HTERT RPE-1 (cell line): ENCODE data around the gene GPX4.

ENCODE experiments used
- in situ Hi-C: fragments of 300-500 bp; cut with MboI; formaldehyde crosslinking; loops from 4 replicates; pipeline ENCODE4 v1.14.3; 2020; ENCODE audit warnings: low sequenced_read_pairs

GPX4 gene

GRCh38 chr19:1084024-1084868, 19.5 kb upstream of the GPX4 start:
- in situ Hi-C loops, result no loop called here

DNA sequence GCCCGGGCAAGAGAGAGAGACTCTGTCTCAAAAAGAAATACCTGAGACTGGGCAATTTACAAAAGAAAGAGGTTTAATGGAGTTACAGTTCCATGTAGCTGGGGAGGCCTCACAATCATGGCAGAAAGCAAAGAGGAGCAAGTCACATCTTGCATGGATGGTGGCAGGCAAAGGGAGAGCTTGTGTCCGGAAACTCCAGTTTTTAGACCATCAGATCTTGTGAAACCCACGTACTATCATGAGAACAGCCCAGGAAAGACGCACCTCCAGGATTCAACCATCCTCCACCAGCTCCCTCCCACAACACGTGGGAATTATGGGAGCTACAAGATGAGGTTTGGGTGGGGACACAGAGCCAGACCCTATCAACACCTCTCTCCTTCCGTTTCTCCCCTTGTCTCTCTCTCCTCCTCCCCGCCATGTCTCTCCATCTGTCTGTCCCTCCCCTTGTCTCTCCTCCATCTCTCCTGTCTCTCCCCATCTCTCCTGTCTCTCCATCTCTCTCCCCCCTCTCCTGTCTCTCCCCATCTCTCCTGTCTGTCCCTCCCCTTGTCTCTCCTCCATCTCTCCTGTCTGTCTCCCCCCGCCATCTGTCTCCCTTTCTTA, 18.6 kb upstream of the GPX4 start:
- in situ Hi-C loops, result no loop called here

DNA sequence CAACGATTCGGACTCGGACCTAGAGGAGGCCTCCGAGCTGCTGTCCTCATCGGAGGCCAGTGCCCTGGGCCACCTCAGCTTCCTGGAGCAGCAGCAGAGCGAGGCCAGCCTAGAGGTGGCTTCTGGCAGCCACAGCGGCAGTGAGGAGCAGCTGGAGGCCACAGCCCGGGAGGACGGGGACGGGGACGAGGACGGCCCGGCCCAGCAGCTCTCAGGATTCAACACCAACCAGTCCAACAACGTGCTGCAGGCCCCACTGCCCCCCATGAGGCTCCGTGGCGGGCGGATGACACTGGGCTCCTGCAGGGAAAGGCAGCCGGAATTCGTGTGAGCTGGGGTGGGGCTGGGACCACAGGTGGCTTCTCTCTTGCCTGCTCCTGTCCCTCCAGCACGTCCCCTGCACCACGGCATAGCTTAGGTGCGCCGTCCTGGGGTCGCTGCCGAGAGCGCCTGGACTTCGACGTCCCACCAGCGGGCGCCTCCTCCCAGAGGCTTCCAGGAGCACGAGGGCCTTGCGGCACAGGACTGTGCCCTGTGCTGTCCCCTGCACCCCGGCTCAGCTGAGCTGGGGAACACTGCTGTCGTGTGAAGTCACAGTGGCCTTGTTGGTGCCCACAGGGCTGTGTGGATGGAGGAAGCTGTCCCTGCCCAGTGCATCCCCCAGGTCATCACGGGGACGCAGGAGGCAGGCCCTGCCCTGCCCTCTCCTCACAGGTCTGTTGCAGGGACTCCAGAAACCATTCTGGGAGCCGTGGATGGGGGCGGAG, 17.9 kb upstream of the GPX4 start:
- in situ Hi-C loops, result no loop called here

GRCh38 chr19:1086613-1087012, 17.2 kb upstream of the GPX4 start:
- in situ Hi-C loops, result no loop called here

GRCh38 chr19:1087813-1088415, 15.9 kb upstream of the GPX4 start:
- in situ Hi-C loops, result no loop called here

GRCh38 chr19:1088416-1089010, 15.3 kb upstream of the GPX4 start:
- in situ Hi-C loops, result no loop called here

DNA sequence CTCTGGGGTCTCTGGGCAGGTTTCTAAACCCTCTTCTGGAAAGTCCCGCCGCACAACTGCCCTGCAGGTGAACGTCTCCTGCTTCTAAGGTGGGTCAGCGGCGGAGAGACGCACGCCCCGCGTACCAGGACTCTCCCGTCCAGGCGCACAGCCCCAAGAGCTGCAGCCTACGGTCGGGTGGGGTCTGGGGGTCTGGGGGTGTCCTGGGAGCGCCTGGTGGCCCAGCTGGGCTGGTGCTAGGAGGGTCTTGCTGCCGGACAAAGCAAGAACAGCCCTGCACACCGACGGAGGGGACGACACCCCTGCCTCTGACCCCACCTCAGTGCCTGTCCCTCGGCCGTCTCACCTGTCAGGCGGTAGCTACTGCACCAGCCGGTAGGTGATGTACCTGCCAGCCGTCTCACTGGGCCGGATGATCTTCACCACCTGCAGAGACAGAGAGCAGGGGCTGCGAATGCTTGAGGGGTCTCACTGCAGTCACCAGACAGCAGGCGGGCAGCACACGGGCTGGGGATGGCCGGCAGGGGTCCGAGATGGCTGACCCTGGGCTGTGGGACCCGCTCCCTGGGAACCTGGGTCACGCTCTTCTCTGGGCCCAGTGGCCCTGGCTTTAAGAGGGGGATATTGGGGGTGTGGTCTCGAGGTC, 14.5 kb upstream of the GPX4 start:
- in situ Hi-C loops, result no loop called here

DNA sequence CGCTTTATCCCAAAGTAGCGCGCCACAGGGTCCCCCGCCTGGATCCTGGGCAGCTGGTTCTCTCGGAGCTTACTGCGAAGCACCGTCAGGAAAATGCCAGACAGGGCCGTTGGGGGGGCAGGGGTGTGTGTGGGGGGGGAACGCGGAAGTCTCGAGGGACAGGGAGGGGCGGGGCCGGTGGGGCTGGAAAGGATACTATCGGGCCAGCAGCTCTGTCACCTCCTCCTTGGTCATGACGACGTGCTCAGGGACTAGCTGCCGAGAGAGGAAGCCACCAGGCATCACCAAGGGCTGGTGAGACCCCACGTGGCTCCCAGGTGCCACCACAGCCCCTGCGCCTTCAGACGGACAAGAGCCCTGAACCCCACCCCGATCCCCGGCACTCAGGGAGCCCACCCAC, 13.9 kb upstream of the GPX4 start:
- in situ Hi-C loops, result no loop called here

- in situ Hi-C loops, result no loop called here
These were observed 12.9 kb upstream of the GPX4 start for GRCh38 chr19:1090731-1091543.

GRCh38 chr19:1091544-1092175, 12.1 kb upstream of the GPX4 start:
- in situ Hi-C loops, result no loop called here

DNA sequence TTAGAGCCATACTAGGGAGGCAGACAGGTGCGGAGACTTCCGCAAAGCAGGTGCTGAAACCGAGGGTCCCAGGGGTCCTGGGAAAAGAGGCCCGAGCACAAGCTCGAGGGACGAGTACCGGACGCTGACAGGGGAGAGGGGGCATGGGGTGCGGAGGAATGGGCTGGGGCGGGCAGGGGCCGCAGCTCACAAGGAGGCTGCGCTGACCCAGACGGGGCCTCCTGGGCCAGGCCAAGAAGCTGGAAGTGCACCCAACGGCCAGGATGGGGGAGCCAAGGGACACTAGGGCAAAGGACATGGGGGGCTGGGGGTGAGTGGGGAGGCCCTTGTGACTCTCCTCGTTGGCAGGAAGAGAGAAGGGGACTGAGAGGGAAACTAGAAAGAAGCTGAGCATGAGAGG, 10.5 kb upstream of the GPX4 start:
- in situ Hi-C loops, result no loop called here

GRCh38 chr19:1093811-1094553, 9.8 kb upstream of the GPX4 start:
- in situ Hi-C loops, result no loop called here

GRCh38 chr19:1094655-1094977, 9.2 kb upstream of the GPX4 start:
- in situ Hi-C loops, result no loop called here

GRCh38 chr19:1094978-1095701, 8.7 kb upstream of the GPX4 start, which contains the start of gene POLR2E:
POLR2E (minus strand) TSS chr19:1095375; CDS start chr19:1095315, 60 bp downstream.
- in situ Hi-C loops, result no loop called here

DNA sequence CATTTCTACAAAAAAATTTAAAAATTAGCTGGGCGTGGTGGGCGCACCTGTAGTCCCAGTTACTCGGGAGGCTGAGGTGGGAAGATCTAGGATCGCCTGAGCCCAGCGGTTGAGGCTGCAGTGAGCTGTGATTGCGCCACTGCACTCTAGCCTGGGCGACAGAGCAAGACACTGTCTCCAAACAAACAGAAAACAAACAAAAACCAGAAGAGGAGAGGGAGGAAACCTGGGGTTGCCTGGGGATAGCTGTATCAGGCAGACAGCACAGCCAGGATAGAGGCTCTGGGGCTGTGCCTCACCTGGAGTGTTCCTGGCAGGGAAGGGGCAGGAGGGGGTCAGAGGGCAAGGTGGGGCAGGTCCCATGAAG, 6.0 kb upstream of the GPX4 start:
- in situ Hi-C loops, result no loop called here

- in situ Hi-C loops, result no loop called here
These were observed 5.4 kb upstream of the GPX4 start for GRCh38 chr19:1098177-1099051.

GRCh38 chr19:1101337-1101698, 2.5 kb upstream of the GPX4 start:
- in situ Hi-C loops, result no loop called here
